Mucosa of descending colon (tissue), 3 donors: Measurements from ENCODE around the gene SUFU. TPM values are rescaled to one million over a fixed set of nuclear protein-coding genes. Genes with fewer than 3 reads are reported as not detected.

Source experiments
- ATAC-seq: fragments of 200-7000 bp; cut with Tn5 transposase; one replicate; pipeline ENCODE4 v1.9.1; 2020; ENCODE audit warnings: mild to moderate bottlenecking, moderate library complexity
- DNase-seq, 3 donors: peaks; one replicate each; pipeline ENCODE4 v3.0.0-alpha.2; 2020
- H3K36me3 ChIP-seq: fragments of 200-600 bp; one replicate; pipeline ENCODE4 v1.8.0; 2021; ENCODE audit warnings: low read depth, mild to moderate bottlenecking
- H3K4me1 ChIP-seq: fragments of 200-600 bp; one replicate; pipeline ENCODE4 v1.8.0; 2021; ENCODE audit warnings: low read depth, mild to moderate bottlenecking
- H3K4me3 ChIP-seq: fragments of 200-600 bp; one replicate; pipeline ENCODE4 v1.8.0; 2021; ENCODE audit warnings: mild to moderate bottlenecking
- H3K9me3 ChIP-seq: fragments of 200-600 bp; one replicate; pipeline ENCODE4 v1.8.0; 2021; ENCODE audit warnings: mild to moderate bottlenecking
- intact Hi-C, 2 donors: fragments of 100-400 bp; cut with DNase I in 1 of 2; cut with micrococcal nuclease in 1 of 2; formaldehyde crosslinking; loops; one replicate each; pipeline versions ENCODE4 v1.11.0 to v1.11.1; 2022; cut with DNase I, micrococcal nuclease
- total RNA-seq, 3 donors: library from RNA; stranded (reverse); fragmentation: NEBNext Ultra II Directional in 2 of 3; extraction: Animal tissue kit (Norgen Biotek cat#: 25700) in 2 of 3; gene quantifications; one replicate each; pipeline versions ENCODE4 v1.2.1 to v1.2.4, GENCODE V29; 2021 to 2023
- TF ChIP-seq, protein P1 (sequence below): fragments of 200-600 bp; IDR thresholded peaks from one replicate; pipeline ENCODE4 v1.8.0; 2022; ENCODE audit warnings: antibody characterized with exemption, mild to moderate bottlenecking
- donor health status: DM: no; HTN: no; CAD: no; lungs with moderate emphysema.
- donor health status: DM: no; HTN: no; CAD: no.
- donor health status: DM: no; HTN: yes; CAD: no.

SUFU gene
- total RNA-seq, 3 donors from 2014 or later: 9.0 to 13.9 (median 9.5) TPM

DNA sequence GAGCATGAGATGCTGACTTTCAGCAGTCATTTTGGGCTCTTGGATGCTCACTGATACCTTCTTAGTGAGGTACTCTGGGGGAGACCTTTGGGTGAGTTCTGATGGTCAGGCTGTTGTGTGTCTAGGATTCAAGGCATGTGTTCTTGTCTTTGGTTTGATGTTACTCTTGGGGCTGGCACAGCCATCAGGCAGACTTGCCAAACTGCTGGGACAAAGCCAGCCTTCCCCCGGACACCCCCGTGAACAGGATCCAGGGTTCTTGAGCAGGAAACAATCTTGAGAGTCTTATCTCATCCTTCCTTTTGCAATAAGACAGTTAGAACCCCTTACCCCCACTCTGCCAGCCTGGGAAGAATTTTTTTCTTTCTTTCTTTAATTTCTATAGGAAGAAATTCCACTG, 42.2 kb downstream of the SUFU start:
- TF ChIP-seq, protein P1, sequence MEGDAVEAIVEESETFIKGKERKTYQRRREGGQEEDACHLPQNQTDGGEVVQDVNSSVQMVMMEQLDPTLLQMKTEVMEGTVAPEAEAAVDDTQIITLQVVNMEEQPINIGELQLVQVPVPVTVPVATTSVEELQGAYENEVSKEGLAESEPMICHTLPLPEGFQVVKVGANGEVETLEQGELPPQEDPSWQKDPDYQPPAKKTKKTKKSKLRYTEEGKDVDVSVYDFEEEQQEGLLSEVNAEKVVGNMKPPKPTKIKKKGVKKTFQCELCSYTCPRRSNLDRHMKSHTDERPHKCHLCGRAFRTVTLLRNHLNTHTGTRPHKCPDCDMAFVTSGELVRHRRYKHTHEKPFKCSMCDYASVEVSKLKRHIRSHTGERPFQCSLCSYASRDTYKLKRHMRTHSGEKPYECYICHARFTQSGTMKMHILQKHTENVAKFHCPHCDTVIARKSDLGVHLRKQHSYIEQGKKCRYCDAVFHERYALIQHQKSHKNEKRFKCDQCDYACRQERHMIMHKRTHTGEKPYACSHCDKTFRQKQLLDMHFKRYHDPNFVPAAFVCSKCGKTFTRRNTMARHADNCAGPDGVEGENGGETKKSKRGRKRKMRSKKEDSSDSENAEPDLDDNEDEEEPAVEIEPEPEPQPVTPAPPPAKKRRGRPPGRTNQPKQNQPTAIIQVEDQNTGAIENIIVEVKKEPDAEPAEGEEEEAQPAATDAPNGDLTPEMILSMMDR: no peak
- intact Hi-C loops: no loop called here
- H3K36me3 ChIP-seq: no peaks in the 10 kb centered on the region
- no peak overlapping the region for H3K4me3 ChIP-seq
- H3K4me1 ChIP-seq: peaks cover 4% of the 10 kb centered on the region
- DNase-seq (no peak), ATAC-seq (no peak)
- no peaks in the 10 kb centered on the region for H3K9me3 ChIP-seq

DNA sequence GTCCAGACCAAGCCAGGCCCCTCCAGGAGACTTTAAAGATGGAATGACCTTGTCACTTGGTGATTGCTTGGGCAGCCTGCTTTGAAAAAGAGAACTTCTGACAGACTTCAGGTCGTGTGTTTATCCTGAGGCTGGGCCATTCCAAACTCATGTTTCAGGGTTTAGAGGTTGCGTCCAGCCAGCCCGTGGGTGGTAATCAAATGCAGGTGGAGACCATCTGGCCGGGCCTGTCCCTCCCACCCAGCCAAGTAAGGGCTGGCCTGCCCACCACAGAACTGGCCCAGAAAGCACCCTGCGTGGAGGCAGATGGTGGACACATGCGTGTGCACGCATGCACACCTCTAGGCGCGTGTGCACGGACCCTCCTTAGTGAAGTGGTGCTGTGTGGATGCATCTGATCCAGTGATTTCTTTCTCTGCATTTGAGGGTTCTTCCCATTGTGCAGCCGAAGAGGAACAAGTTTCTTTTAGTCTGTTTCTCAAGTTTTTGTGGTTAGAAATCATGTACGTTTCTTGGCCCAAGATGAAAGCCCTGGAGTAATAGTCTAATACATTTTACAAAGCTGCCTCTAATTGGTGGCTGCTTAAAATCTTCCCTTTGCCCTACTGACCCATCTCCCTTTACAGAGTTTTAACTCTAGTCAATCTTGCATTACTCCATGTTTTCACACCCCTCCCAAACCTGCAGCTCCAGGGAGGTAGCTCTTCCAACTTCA, 43.0 kb downstream of the SUFU start:
- Histone ChIP-seq H3K36me3 (no peaks in the 10 kb centered on the region), H3K4me1 (peaks cover 4% of the 10 kb centered on the region), H3K4me3 (no peak overlapping the region), H3K9me3 (no peaks in the 10 kb centered on the region)
- TF ChIP-seq, protein P1: no peak
- ATAC-seq (no peak), DNase-seq (no peak)
- intact Hi-C loops: no loop called here

DNA sequence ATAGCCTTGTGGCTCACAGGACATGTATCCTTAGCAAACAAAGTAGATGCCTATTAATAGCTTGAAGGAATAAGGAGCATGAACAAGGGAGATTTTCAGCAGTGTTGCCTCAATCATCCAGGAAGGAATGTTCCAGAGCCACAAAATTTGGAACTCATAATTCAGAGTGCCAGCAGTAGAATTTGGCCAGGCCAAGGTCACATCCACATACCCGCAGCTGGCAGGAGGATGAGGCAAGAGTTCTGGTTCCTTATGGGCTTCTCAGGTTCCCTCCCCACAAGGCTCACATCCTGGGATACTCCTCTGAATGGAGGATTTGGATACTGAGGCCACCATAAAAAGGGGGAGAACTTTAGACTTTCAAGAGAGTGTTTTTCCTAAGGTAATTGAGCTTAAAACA, 45.8 kb downstream of the SUFU start:
- peaks cover 4% of the 10 kb centered on the region for H3K4me1 ChIP-seq
- no peak overlapping the region for H3K4me3 ChIP-seq
- DNase-seq (no peak), ATAC-seq (no peak)
- H3K9me3 ChIP-seq: no peaks in the 10 kb centered on the region
- intact Hi-C loops: no loop called here
- TF ChIP-seq, protein P1: no peak
- H3K36me3 ChIP-seq: no peaks in the 10 kb centered on the region

DNA sequence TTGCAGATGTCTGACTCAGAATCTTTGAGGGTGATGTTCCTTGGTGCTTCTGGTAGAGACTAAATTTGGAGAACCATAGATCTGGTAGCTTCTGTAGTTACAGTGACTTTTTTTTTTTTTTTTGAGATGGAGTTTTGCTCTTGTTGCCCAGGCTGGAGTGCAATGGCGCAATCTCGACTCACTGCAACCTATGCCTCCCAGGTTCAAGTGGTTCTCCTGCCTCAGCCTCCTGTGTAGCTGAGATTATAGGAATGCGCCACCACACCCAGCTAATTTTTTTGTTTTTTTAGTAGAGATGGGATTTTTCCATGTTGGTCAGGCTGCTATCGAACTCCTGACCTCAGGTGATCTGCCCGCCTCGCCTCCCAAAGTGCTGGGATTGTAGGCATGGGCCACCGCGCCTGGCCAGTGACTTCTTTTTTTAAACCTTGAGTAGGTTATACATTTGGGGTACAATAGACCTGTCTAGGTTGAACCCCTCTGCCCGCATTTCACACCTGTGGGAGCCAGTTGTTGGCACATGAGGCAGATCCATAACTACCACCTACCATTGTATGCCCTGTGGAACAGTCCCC, 47.0 kb downstream of the SUFU start:
- TF ChIP-seq, protein P1: no peak
- Histone ChIP-seq H3K9me3 (no peaks in the 10 kb centered on the region), H3K36me3 (no peaks in the 10 kb centered on the region), H3K4me1 (peaks cover 4% of the 10 kb centered on the region), H3K4me3 (no peak overlapping the region)
- intact Hi-C loops: no loop called here
- no peak for DNase-seq
- no peak for ATAC-seq

DNA sequence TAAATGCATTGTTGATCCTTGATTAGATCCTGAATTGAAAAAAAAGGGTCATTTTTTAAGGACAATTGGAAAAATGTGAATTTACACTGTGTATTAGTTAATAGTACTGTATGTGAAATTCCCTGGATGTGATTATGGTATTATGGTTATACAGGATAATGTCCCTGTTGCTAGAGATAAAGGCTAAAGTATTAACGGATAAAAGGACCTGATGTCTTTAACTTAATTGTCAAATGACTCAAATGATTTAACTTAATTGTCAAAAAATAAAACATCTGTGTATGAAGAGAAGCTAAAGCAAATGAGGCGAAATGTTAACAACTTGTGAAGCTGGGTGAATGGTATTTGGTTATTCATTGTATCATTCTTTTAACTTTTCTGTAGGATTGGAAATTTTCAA, 48.8 kb downstream of the SUFU start:
- ATAC-seq: no peak
- DNase-seq: no peak
- Histone ChIP-seq H3K4me3 (no peak overlapping the region), H3K4me1 (no peaks in the 10 kb centered on the region), H3K9me3 (no peaks in the 10 kb centered on the region), H3K36me3 (no peaks in the 10 kb centered on the region)
- intact Hi-C loops: no loop called here
- TF ChIP-seq, protein P1: no peak
